HepG2 (cell line): ENCODE results near the gene TAPBP. TPM values are rescaled to one million over a fixed set of nuclear protein-coding genes. Genes with fewer than 3 reads are reported as not detected.

ENCODE experiments used
- ARNT2 ChIP-seq: sonication (generic); formaldehyde crosslinking; IDR thresholded peaks from 2 replicates; pipeline ENCODE4 v1.8.0; 2022; ENCODE audit warnings: mild to moderate bottlenecking, low read depth, missing genetic modification reagents, moderate library complexity
- DR1 ChIP-seq: sonication (generic); formaldehyde crosslinking; IDR thresholded peaks from 2 replicates; pipeline ENCODE4 v1.8.0; 2021; ENCODE audit warnings: mild to moderate bottlenecking, missing genetic modification reagents, inconsistent platforms
- DZIP1 ChIP-seq: sonication (generic); formaldehyde crosslinking; IDR thresholded peaks from 2 replicates; pipeline ENCODE4 v1.5.0; 2020; ENCODE audit warnings: mild to moderate bottlenecking, missing genetic modification reagents
- FOXK2 ChIP-seq: fragments of 450-650 bp; IDR thresholded peaks from 2 replicates; pipeline ENCODE4 v1.6.1; 2016
- HMG20B ChIP-seq: conservative IDR thresholded peaks from 2 replicates; pipeline ENCODE4 v1.6.1; 2016; ENCODE audit warnings: missing genetic modification reagents, missing compliant biosample characterization
- HNF4G ChIP-seq, 2 experiments: sonication (generic) in 1 of 2; formaldehyde crosslinking in 1 of 2; IDR thresholded peaks; 2 replicates each; pipeline versions ENCODE4 v1.4.0 to v1.6.1; 2011 to 2020; ENCODE audit warnings: borderline replicate concordance in 2 of 2, low read depth in 2 of 2, mild to moderate bottlenecking in 2 of 2, low read length in 1 of 2, missing genetic modification reagents in 1 of 2, moderate library complexity in 1 of 2
- HNRNPL ChIP-seq: fragments of 200-400 bp; formaldehyde crosslinking; IDR thresholded peaks from 2 replicates; pipeline ENCODE4 v1.6.1; 2017; ENCODE audit warnings: mild to moderate bottlenecking, low read depth, low read length
- HOXA7 ChIP-seq: sonication (generic); formaldehyde crosslinking; IDR thresholded peaks from 2 replicates; pipeline ENCODE4 v1.8.1; 2022; ENCODE audit warnings: mild to moderate bottlenecking, missing genetic modification reagents, moderate library complexity
- RFXAP ChIP-seq: sonication (generic); formaldehyde crosslinking; IDR thresholded peaks from 2 replicates; pipeline ENCODE4 v1.4.0; 2020; ENCODE audit warnings: missing genetic modification reagents, borderline replicate concordance
- SATB2 ChIP-seq: sonication (generic); formaldehyde crosslinking; IDR thresholded peaks from 2 replicates; pipeline ENCODE4 v1.5.0; 2020; ENCODE audit warnings: missing genetic modification reagents
- TEAD2 ChIP-seq: sonication (generic); formaldehyde crosslinking; IDR thresholded peaks from 2 replicates; pipeline ENCODE4 v1.9.0; 2021; ENCODE audit warnings: missing genetic modification reagents
- THYN1 ChIP-seq: sonication (generic); formaldehyde crosslinking; IDR thresholded peaks from 2 replicates; pipeline ENCODE4 v1.8.1; 2023; ENCODE audit warnings: low read depth, mild to moderate bottlenecking, moderate library complexity, missing genetic modification reagents, borderline replicate concordance
- TRIM24 ChIP-seq: sonication (generic); formaldehyde crosslinking; IDR thresholded peaks from 2 replicates; pipeline ENCODE4 v1.8.0; 2022; ENCODE audit warnings: mild to moderate bottlenecking, missing genetic modification reagents
- ZFP41 ChIP-seq: sonication (generic); formaldehyde crosslinking; IDR thresholded peaks from 2 replicates; pipeline ENCODE4 v1.4.0; 2020; ENCODE audit warnings: mild to moderate bottlenecking, missing genetic modification reagents, borderline replicate concordance
- ZNF18 ChIP-seq: sonication (generic); formaldehyde crosslinking; IDR thresholded peaks from 2 replicates; pipeline ENCODE4 v1.8.0; 2022; ENCODE audit warnings: mild to moderate bottlenecking, missing genetic modification reagents; ENCODE audit not compliant: insufficient replicate concordance
- ZNF383 ChIP-seq: sonication (generic); formaldehyde crosslinking; IDR thresholded peaks from 2 replicates; pipeline ENCODE4 v1.4.0; 2020; ENCODE audit warnings: missing genetic modification reagents, mild to moderate bottlenecking, borderline replicate concordance
- ZNF501 ChIP-seq: sonication (generic); formaldehyde crosslinking; IDR thresholded peaks from 2 replicates; pipeline ENCODE4 v1.5.1; 2020; ENCODE audit warnings: mild to moderate bottlenecking, moderate library complexity, missing genetic modification reagents
- ZNF629 ChIP-seq: sonication (generic); formaldehyde crosslinking; conservative IDR thresholded peaks from 2 replicates; pipeline ENCODE4 v1.5.0; 2020; ENCODE audit warnings: missing genetic modification reagents
- ZNF879 ChIP-seq: sonication (generic); formaldehyde crosslinking; IDR thresholded peaks from 2 replicates; pipeline ENCODE4 v1.8.1; 2023; ENCODE audit warnings: missing genetic modification reagents
- polyA plus RNA-seq, 8 experiments: library from polyadenylated mRNA; depleted of rRNA in 3 of 8; stranded (reverse) in 7 of 8; unstranded in 1 of 8; fragments of >200 nt; fragmentation: Illumina TruSeq in 4 of 8; extraction: Trizol in 4 of 8; gene quantifications; 2 replicates each; pipeline versions ENCODE4 v1.2.1 to v1.2.3, GENCODE V29; 2011 to 2016; ENCODE audit warnings: low read depth in 4 of 8, missing spikeins in 1 of 8, mixed read lengths in 1 of 8; ENCODE audit not compliant: insufficient read depth in 1 of 8
- total RNA-seq, 5 experiments: library from RNA; depleted of rRNA; stranded (reverse); fragments of >200 nt; fragmentation: Illumina TruSeq; extraction: Trizol; gene quantifications; 2 replicates each; pipeline ENCODE4 v1.2.3, GENCODE V29; 2016; ENCODE audit warnings: low read depth in 1 of 5
- TF ChIP-seq, protein P1 (sequence below): sonication (generic); formaldehyde crosslinking; IDR thresholded peaks from 2 replicates; pipeline ENCODE4 v1.4.0; 2020; ENCODE audit warnings: mild to moderate bottlenecking, missing genetic modification reagents
- TF ChIP-seq, protein P2 (sequence below): sonication (generic); formaldehyde crosslinking; IDR thresholded peaks from 2 replicates; pipeline ENCODE4 v1.5.0; 2020; ENCODE audit warnings: missing genetic modification reagents, mild to moderate bottlenecking, borderline replicate concordance
- TF ChIP-seq, protein P3 (sequence below): sonication (generic); formaldehyde crosslinking; IDR thresholded peaks from 2 replicates; pipeline ENCODE4 v1.8.1; 2022; ENCODE audit warnings: low read depth, mild to moderate bottlenecking, missing genetic modification reagents

Gene TAPBP
- total and polyA plus RNA-seq, 2 of the 13 experiments (the other 11 are each of a cell fraction or from before 2014, with no cell fraction given) = 27.4 to 32.3 TPM

DNA sequence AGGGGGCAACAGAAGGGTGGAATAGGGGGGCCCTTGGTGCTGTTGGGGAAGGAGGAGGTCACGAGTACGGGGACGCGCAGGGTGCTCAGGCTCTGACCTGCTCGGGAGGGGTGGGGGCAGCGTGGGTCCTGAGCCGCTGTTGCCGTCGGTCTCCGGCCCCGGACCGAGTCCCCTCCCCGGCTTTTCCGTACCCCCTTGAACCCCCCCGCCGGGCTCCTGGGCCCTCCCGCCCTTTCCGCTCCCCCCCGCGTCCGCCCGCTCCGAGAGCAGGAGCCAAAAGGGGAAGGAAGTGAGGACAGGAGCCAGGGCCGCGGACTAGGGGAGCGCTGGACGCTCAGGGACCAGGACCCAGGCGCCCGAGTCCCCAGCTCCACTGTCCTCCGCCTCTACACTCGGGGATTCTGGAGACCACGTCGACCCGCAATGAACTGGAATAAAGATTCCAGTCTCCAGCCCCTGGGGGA is 15.1 kb downstream of the TAPBP start, which contains the start of gene RGL2 (continued):
- TF ChIP-seq HMG20B (CRISPR knock-in tag) (no peak), TEAD2 (CRISPR knock-in tag) (no peak), SATB2 (CRISPR knock-in tag) (no peak), ZNF879 (no peak), ZNF629 (CRISPR knock-in tag) (no peak), ZNF18 (CRISPR knock-in tag) (peak; percentile 74), DR1 (no peak), HNRNPL (no peak), FOXK2 (no peak), ARNT2 (peak; percentile 11; the same call in 1 of the 2 replicates), THYN1 (CRISPR knock-in tag) (no peak), DZIP1 (CRISPR knock-in tag) (0 out of 2 replicates have a peak, but pooled peaks have one; percentile 45), ZNF501 (CRISPR knock-in tag) (no peak), RFXAP (CRISPR knock-in tag) (peak; percentile 46; the same call in 1 of the 2 replicates), HNF4G (IDR thresholded peaks at IDR 0.05; ENCODE audit: borderline replicate concordance, low read depth, low read length) (no peak), HNF4G (CRISPR knock-in tag; IDR thresholded peaks at IDR 0.05; ENCODE audit: borderline replicate concordance, low read depth) (no peak), HOXA7 (CRISPR knock-in tag) (no peak), TRIM24 (no peak), ZFP41 (peak; percentile 68; the same call in 1 of the 2 replicates), ZNF383 (no peak)
- TF ChIP-seq, protein P1, sequence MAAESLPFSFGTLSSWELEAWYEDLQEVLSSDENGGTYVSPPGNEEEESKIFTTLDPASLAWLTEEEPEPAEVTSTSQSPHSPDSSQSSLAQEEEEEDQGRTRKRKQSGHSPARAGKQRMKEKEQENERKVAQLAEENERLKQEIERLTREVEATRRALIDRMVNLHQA (CRISPR knock-in tag) = no peak
- TF ChIP-seq, protein P2, sequence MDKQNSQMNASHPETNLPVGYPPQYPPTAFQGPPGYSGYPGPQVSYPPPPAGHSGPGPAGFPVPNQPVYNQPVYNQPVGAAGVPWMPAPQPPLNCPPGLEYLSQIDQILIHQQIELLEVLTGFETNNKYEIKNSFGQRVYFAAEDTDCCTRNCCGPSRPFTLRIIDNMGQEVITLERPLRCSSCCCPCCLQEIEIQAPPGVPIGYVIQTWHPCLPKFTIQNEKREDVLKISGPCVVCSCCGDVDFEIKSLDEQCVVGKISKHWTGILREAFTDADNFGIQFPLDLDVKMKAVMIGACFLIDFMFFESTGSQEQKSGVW (CRISPR knock-in tag) = no peak
- TF ChIP-seq, protein P3, sequence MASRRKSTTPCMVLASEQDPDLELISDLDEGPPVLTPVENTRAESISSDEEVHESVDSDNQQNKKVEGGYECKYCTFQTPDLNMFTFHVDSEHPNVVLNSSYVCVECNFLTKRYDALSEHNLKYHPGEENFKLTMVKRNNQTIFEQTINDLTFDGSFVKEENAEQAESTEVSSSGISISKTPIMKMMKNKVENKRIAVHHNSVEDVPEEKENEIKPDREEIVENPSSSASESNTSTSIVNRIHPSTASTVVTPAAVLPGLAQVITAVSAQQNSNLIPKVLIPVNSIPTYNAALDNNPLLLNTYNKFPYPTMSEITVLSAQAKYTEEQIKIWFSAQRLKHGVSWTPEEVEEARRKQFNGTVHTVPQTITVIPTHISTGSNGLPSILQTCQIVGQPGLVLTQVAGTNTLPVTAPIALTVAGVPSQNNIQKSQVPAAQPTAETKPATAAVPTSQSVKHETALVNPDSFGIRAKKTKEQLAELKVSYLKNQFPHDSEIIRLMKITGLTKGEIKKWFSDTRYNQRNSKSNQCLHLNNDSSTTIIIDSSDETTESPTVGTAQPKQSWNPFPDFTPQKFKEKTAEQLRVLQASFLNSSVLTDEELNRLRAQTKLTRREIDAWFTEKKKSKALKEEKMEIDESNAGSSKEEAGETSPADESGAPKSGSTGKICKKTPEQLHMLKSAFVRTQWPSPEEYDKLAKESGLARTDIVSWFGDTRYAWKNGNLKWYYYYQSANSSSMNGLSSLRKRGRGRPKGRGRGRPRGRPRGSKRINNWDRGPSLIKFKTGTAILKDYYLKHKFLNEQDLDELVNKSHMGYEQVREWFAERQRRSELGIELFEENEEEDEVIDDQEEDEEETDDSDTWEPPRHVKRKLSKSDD (CRISPR knock-in tag) = no peak
